AG04449 (cell line): Measurements from ENCODE around the gene CD164L2.
"Not testable (repeated sequence)": the region's sequence is repeated elsewhere in the genome, so short reads cannot be mapped to it uniquely, and the experiment has no call there.

Source experiments
- CTCF ChIA-PET: fragments of 350-600 bp; formaldehyde crosslinking; extraction: SDS; loops from one replicate; lab custom pipeline; 2021; ENCODE audit warnings: antibody characterized with exemption; lab: Yijun Ruan, JAX
- POLR2A ChIA-PET: fragments of 400-600, 350-600 bp; formaldehyde crosslinking; extraction: SDS; loops from one replicate; lab custom pipeline; 2020; ENCODE audit warnings: antibody characterized with exemption, inconsistent platforms; lab: Yijun Ruan, JAX
- DNase-seq: peaks from one replicate; pipeline ENCODE4 v3.0.0-alpha.2; 2010; ENCODE audit warnings: low read depth, low spot score
- H3K4me3 ChIP-seq: 2 replicates; pipeline ENCODE4 v1.5.1; 2011; ENCODE audit warnings: low read depth, mild to moderate bottlenecking, control low read depth, low read length
- CTCF ChIP-seq: IDR thresholded peaks from one replicate; pipeline ENCODE4 v1.5.1; 2011; ENCODE audit warnings: mild to moderate bottlenecking, moderate library complexity, low read length, control low read depth, inconsistent platforms; ENCODE audit not compliant: insufficient read depth; ENCODE audit errors: missing control alignments

CD164L2 gene

GRCh38 chr1:27388337-27389005 lies 5.3 kb upstream of the CD164L2 start:
- ChIA-PET POLR2A (no interaction called here), CTCF (interaction anchor here (0.7 to 15.9 kb wide), 22 partner anchors 8 to 352 kb away, joined by 3 to 442 read pairs (median 6); partner anchors contain the start of genes FCN3 and MAP3K6)
- TF ChIP-seq CTCF = peak; percentile 77
- DNase-seq = no peak
- no peak overlapping the region for H3K4me3 ChIP-seq

- DNase-seq, H3K4me3 ChIP-seq: not testable (repeated sequence)
- ChIA-PET POLR2A (interaction anchor here (1.4 kb wide), 1 partner anchor 85 kb away, joined by 4 read pairs; no protein-coding TSS in a partner anchor), CTCF (interaction anchor here (0.9 to 15.9 kb wide), 6 partner anchors 12 to 277 kb away, joined by 3 to 442 read pairs (median 18); partner anchors contain the start of gene MAP3K6)
Observed at GRCh38 chr1:27384797-27385196, 1.7 kb upstream of the CD164L2 start.

- DNase-seq = no peak
- POLR2A ChIA-PET = interaction anchor here (1.4 kb wide), 1 partner anchor 83 kb away, joined by 4 read pairs; no protein-coding TSS in a partner anchor
- H3K4me3 ChIP-seq = no peak overlapping the region
- CTCF ChIA-PET = interaction anchor here (0.9 to 15.9 kb wide), 8 partner anchors 12 to 281 kb away, joined by 3 to 442 read pairs (median 8); partner anchors contain the start of gene MAP3K6
- TF ChIP-seq CTCF = no peak
Observed at GRCh38 chr1:27383661-27384060, 528 bp upstream of the CD164L2 start.

GRCh38 chr1:27381969-27382762 lies 967 bp downstream of the CD164L2 start:
- CTCF ChIA-PET = interaction anchor here (0.7 to 15.9 kb wide), 12 partner anchors 9 to 338 kb away, joined by 3 to 442 read pairs (median 6); partner anchors contain the start of gene MAP3K6
- DNase-seq = no peak
- POLR2A ChIA-PET = no interaction called here
- no peak for TF ChIP-seq CTCF
- H3K4me3 ChIP-seq = no peak overlapping the region

GRCh38 chr1:27380766-27381733 lies 2.1 kb downstream of the CD164L2 start:
- CTCF ChIA-PET = interaction anchor here (0.7 to 15.9 kb wide), 8 partner anchors 10 to 82 kb away, joined by 3 to 442 read pairs (median 6); partner anchors contain the start of gene MAP3K6
- no peak for TF ChIP-seq CTCF
- H3K4me3 ChIP-seq = no peak overlapping the region
- DNase-seq = no peak
- POLR2A ChIA-PET = no interaction called here

- no peak for DNase-seq
- ChIA-PET POLR2A (no interaction called here), CTCF (interaction anchor here (0.6 to 15.9 kb wide), 4 partner anchors 15 to 128 kb away, joined by 3 to 442 read pairs (median 4); no protein-coding TSS in a partner anchor)
- TF ChIP-seq CTCF = no peak
- no peak overlapping the region for H3K4me3 ChIP-seq
Observed at GRCh38 chr1:27380224-27380623, 2.9 kb downstream of the CD164L2 start.
